GM13976 (cell line): ENCODE results near the gene KRT33A.

Source experiments
- DNase-seq: peaks from one replicate; pipeline ENCODE4 v3.0.0; 2012; ENCODE audit warnings: low spot score
- CTCF ChIP-seq: IDR thresholded peaks from 2 replicates; pipeline ENCODE4 v1.5.1; 2012; ENCODE audit warnings: borderline replicate concordance, mild to moderate bottlenecking; ENCODE audit not compliant: insufficient read depth; ENCODE audit errors: extremely low read depth, missing control alignments, control extremely low read depth
- in situ Hi-C: fragments of 300-500 bp; cut with MboI; formaldehyde crosslinking; loops from one replicate; pipeline ENCODE4 v1.12.0; 2022; ENCODE audit warnings: low sequenced_read_pairs, mixed read lengths, inconsistent platforms; ENCODE audit not compliant: unreplicated experiment

KRT33A gene

GRCh38 chr17:41304091-41304490, 46.5 kb downstream of the KRT33A start:
- in situ Hi-C loops = loop anchor here (25.0 kb wide), 1 partner anchor 392 kb away; no protein-coding TSS in a partner anchor
- TF ChIP-seq CTCF = no peak
- no peak for DNase-seq

GRCh38 chr17:41302981-41303380, 47.6 kb downstream of the KRT33A start:
- no peak for DNase-seq
- in situ Hi-C loops = loop anchor here (25.0 kb wide), 1 partner anchor 391 kb away; no protein-coding TSS in a partner anchor
- no peak for TF ChIP-seq CTCF

GRCh38 chr17:41301916-41302901, 48.4 kb downstream of the KRT33A start, which contains the start of gene KRTAP29-1:
Gene KRTAP29-1, minus strand, starts transcription at chr17:41302851. Its CDS starts 0 bp downstream, at chr17:41302851.
- TF ChIP-seq CTCF = no peak
- in situ Hi-C loops = loop anchor here (25.0 kb wide), 1 partner anchor 390 kb away; no protein-coding TSS in a partner anchor
- no peak for DNase-seq

GRCh38 chr17:41301204-41301790, 49.3 kb downstream of the KRT33A start:
- no peak for DNase-seq
- TF ChIP-seq CTCF = no peak
- in situ Hi-C loops = loop anchor here (25.0 kb wide), 1 partner anchor 389 kb away; no protein-coding TSS in a partner anchor

GRCh38 chr17:41298458-41299135, 52.0 kb downstream of the KRT33A start:
- in situ Hi-C loops = no loop called here
- no peak for DNase-seq
- TF ChIP-seq CTCF = no peak

GRCh38 chr17:41296846-41297245, 53.8 kb downstream of the KRT33A start:
- in situ Hi-C loops = no loop called here
- DNase-seq = no peak

More at GRCh38 chr17:41296846-41297245, 53.8 kb downstream of the KRT33A start:
- no peak for TF ChIP-seq CTCF
